Superior temporal gyrus (tissue), 1 donor: ENCODE results near the gene BBX.
"Not testable (repeated sequence)": the region's sequence is repeated elsewhere in the genome, so short reads cannot be mapped to it uniquely, and the experiment has no call there.

Experiments
- DNase-seq: peaks from one replicate; pipeline ENCODE4 v3.0.0-alpha.2; 2016; ENCODE audit errors: extremely low spot score

The BBX gene

DNA sequence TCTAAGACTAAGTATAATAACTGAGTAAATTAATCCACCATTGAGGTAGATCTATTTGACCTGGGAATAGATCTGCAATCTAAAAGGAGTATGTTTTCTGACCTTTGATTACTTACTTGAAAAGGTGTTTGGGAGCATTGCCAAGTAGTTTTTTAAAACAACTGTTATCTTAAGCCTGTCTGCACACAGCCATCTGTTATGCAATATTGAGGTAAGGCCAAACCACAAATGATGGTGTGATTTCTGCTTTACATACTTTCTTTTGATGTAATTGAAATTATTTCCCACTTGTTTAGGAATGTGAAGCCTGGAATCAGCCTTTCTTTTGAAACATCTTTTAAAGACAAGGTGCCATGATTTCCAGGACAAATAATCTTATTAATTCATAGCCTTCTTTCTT lies 274.0 kb downstream of the BBX start:
- DNase-seq: no peak

DNA sequence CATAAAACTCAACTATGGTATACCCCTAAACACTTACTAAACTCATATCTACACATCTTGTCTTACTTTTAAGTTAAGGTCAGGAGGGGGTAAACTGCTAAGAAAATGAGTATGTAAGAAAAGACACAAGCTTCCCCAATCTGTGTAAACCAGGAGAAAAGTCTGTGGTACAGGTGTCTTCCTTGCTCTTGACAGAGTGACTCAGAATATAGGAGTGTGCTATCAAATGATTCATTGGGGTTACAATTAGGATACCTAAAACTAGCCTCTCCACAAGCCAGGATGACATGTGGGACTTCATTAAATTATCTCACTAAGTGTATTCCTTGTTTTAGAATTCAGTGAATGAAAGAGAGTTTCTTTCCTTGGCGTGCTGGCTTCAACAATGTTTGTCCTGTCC lies 274.8 kb downstream of the BBX start:
- no peak for DNase-seq

GRCh38 chr3:107798381-107798780 lies 275.6 kb downstream of the BBX start:
- DNase-seq: no peak

- DNase-seq: peak; percentile 76
Observed at GRCh38 chr3:107800710-107801109, 277.9 kb downstream of the BBX start.

DNA sequence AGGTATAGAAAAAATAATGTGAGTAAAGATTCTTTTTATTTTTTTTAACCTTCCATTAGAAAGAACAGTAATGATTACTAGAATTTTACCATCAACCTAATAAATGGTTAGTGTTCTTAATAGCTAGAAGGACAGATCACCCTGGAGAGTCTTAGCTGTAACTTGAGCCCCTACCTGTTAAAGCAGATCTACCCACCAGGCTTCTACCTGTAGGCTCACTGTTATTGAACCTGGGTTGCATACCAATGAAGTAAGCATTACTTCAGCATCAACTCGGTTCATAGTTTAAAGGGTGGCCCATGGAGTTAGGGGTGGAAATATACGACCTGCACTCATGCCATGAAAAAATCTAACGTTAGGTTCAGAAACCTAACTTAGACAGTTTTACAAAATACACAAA lies 280.4 kb downstream of the BBX start:
- DNase-seq: no peak

GRCh38 chr3:107806021-107806420 lies 283.3 kb downstream of the BBX start:
- DNase-seq: no peak

DNA sequence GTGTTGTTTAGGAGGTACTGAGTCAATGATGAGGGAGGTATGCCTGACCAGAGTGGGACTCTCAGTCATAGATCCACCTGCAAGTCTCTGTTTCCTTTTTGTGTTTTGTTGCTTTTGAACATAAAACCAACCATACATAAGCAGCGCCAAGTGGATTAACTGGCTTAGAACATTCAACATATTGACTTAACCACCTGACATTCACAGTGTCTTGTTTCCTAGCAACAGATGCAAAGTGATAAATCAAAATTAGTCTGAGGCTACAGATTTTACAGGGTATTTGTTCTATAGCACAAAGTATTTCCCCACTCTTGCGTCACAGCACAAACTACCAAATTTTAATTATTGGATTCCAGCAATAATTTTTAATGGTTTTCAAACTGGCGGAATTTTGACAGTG lies 283.8 kb downstream of the BBX start:
- DNase-seq: no peak

DNA sequence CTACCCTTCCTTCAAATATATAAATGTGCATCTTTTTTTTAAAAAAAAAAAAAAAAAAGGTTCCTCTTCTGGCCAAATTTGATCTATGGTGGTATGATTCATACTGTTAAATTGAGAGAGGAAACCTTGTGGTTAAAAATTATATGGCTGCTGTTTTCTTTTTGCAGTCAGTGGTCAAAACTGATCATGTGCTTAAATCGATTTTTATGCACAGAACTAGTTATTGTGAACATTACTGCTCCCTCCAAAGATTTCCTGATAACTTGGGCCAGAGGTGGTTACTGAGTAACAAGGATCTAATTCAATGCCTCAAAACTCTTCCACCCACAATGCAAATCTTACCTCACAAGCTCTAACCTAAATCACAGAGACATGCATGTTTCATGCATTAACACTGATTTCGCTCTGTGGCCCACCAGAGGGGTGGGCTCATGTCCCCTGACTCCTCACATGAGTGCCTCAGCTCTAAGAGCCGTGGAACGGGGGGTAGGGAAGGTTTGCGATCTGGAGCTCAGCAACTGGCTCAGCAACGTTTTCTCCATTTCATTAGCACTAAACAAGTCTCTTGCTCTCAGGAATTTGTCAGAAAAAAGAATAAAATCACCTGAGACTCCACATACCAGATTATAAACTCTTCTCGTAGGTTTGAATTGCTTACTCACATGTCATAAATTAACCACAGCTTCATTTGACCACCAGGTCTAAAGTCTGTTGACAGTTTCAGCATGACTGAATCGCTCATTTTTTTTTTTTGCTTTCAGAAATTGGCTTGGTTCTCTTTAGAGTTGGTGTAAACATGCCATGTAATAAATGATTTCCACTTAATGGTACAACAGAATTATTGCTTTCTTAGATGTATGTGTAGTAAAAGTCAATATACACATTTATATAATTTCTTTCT lies 287.7 kb downstream of the BBX start:
- DNase-seq: no peak

DNA sequence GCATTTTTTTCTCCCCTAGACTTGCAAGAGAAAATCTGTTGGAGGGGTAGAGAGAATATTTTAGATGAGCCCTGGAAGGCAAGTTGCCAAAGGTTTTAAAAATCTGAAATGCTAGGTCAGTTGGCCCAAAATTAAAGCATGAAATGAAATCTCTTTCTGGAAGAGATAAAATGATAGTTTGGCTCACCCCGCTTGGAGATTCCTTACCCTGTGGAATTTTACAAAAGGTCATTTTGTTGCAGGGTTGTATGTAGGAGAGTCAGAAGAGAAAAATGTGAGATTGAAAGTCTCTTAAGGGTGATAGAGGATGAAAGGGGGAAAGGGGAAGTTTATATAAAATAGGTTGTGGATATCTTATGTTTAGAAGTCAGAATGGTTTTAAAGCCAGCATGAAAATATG lies 290.3 kb downstream of the BBX start:
- no peak for DNase-seq

- no peak for DNase-seq
Observed at GRCh38 chr3:107816107-107816506, 293.3 kb downstream of the BBX start.

GRCh38 chr3:107817076-107817475 lies 294.3 kb downstream of the BBX start:
- DNase-seq: no peak

GRCh38 chr3:107818025-107818424 lies 295.3 kb downstream of the BBX start:
- DNase-seq: no peak

DNA sequence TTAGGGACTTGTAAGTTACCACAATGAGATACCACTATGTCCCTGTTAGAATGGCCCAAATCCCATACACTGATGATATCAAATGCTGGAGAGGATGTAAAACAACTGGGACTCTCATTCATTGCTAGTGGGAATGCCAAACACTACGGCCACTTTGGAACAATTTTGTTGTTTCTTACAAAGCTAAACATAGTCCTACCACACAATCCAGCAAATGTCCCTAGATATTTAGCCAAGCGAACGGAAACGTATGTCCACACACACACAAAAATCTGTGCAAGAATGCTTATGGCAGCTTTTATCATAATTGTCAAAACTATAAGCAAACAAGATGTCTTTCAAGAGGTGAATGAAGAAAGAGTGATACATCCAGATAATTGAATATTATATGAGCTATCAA lies 296.9 kb downstream of the BBX start:
- no peak for DNase-seq

DNA sequence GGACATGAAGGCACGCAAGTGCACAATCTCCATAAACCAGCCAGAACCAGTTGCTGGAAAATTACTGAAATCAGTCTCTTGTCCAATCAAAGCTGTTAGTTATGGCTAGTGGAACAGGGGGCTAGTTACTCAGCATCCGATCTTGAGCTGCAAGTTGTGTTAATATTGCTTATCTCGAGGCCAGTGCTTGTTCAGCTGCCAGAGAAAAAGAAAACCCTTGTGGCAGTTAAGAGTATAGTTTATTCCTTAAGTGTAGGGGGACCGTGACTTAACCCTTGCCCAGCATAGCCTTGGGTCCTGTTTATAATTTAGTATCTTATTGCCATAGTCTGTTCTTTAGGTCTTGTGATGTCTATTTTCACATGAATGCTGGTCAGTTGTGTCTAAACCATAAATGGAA lies 299.5 kb downstream of the BBX start:
- DNase-seq: no peak

- no peak for DNase-seq
Observed at GRCh38 chr3:107824822-107825371, 302.1 kb downstream of the BBX start.

- no peak for DNase-seq
Observed at GRCh38 chr3:107825556-107825955, 302.8 kb downstream of the BBX start.

DNA sequence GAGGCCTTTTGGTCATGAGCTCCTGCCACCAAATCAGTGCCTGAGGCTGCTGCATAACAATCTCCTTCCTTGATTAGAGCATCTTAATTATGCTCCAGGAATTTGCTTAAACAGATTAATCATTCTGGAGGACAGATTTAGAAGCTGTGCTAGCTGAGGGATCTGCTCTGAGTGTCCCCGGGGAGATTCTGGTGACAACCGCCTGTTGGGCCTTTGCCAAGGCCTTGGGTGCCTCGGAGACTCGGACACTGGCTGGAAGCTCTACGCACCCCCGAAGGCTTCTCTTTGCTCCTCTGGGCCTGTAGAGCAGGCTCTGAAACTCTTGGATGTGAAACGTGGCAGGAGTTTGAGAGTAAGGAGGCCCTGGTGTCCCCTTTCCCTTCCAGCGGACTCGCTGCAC lies 304.0 kb downstream of the BBX start:
- no peak for DNase-seq

GRCh38 chr3:107829185-107829584 lies 306.4 kb downstream of the BBX start:
- no peak for DNase-seq

DNA sequence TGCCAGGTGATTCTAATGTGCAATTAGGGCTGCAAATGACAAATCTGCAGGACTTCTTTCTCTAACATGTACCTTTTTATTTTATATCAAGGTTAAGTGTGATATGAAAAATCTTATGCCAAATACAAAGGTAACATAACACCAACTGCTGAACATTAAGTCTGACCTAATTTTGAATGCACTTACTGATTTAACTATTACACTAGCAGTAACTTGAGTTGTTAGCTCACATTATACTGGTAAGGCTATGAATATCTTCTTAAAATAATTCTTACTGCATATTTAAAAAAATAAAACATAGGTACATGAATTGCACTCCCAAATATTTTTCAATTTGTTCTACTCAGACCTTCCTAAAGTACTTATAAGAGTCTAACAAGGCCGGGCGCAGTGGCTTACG lies 308.8 kb downstream of the BBX start:
- DNase-seq: no peak

DNA sequence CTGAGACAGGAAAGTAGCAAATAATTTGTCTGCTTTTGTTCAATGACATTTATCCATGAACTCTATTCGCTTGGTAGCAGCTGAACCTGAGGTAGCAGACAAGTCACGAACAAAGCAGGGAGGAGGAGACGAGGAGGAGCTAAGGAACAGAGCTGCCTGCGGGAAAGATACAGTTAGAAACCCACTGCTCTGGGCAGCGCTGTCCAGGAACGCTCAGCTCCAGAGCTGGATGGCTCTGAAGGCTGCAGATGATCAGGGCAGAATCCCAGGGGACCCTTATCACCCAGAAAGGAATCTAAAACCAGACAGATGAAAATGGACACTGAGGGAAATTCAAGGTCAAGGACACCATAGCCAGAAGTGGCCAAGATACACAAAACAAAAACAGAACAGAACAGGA lies 310.3 kb downstream of the BBX start:
- no peak for DNase-seq

DNA sequence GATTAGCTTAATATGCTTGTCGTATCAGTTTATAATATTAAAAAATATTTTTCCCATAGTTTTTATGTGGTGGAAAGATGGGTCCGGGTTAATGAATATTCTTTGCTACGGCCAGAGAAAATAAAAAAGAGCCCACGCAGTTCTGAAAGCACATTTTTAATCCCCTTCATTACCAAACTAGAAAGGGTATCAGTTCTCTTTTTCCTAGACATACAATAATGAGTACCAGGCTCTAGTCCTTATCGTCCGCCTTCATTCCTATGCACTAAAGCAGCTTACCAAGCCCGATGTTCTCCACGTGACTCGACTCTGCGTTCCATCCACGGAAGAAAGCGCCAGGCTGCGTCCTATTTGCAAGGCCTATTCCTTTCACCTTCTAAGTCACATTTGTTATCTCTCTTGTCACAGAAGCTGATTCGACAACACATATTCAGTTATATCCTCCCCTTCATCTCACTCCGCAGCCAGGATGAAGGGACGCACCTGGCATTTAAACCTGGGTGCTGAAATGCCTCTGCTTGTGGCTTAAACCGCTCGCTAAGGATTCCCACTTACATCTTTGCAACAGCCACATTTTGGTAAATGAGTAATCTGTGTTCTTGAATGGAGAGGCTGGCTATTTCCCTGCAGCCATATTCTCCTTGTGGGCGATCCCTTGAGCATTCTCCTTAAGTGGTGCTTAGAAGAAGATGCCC lies 311.1 kb downstream of the BBX start:
- DNase-seq: no peak

DNA sequence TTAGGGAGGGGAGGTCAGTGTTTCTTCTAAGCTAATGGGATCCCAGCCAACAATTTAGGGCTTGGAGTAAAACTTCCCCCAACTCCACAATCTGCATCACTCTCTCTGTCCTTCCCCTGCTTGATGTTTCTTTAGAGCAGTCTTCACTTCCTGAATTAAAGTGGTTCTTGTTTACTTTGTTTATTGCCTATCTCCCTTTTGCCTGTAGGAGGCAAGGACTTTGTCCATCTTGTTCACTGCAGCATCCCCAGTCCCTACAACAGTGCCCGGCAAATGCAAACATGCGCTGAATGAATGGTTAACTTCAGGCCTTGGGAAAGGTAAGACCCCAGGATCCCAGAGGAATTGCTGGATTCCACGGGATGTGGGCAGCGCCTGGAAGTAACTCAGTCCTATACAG lies 312.2 kb downstream of the BBX start:
- not testable (repeated sequence) for DNase-seq
